ENCODE measurements around the gene MTPN. TPM values are rescaled to one million over a fixed set of nuclear protein-coding genes. Genes with fewer than 3 reads are reported as not detected.

The MTPN gene
- total RNA-seq: 76.2 TPM

GRCh38 chr7:135977007-135977741 is at the start of gene MTPN:
MTPN (minus strand) TSS chr7:135977359; CDS start chr7:135977100, 259 bp downstream.
- peak; percentile 94 for DNase-seq

- DNase-seq: no peak
Observed at GRCh38 chr7:136026209-136026608, 49.0 kb upstream of the MTPN start.

GRCh38 chr7:136023134-136023869 is 46.1 kb upstream of the MTPN start:
- DNase-seq: no peak

DNA sequence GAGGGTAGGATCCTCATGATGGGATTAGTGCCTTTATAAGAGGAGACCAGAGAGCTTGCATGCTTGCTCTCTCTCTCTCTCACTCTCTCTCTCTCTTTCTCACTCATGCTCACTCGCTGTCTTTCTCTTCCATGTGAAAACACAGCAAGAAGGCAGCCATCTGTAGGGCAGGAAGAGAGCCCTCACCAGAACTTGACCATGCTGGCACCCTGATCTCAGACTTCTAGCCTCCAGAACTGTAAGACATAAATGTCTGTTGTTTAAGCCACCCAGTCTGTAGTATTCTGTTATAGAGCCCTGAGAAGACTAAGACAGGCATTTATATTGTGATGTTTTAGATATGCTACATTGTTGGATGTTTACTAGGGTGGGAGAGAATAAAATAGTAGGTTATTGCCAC is 43.4 kb upstream of the MTPN start:
- no peak for DNase-seq

GRCh38 chr7:136018104-136018503 is 40.9 kb upstream of the MTPN start:
- no peak for DNase-seq

DNA sequence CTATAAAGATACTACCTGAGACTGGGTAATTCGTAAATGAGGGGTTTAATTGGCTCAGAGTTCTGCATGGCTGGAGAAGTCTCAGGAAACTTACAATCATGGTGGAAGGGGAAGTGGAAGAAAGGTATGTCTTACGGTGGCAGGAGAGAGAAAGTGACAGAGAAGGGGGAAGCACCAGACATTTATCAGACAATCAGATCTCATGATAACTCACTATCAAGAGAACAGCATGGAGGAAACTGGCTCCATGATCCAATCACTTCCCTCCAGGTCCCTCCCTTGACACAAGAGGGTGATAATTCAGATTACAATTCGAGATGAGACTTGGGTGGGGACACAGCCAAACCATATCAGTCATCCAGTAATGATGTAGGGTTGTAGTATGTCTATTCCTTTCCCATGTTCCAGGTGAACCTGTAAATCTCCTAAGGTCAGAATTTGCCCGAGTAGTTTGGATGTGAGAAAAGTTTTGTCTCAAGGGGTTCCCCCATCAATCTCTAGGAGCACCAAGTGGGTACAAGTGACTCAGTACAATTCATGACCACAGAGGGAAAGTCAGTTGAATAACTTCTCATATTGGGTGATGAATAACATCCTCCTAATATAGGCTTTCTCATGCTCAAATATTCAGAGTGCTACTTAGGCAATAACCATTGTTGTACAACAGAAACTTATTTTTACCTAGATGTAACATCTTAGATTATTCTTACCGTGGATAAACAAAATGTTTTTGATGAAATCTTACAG is 39.7 kb upstream of the MTPN start:
- no peak for DNase-seq

GRCh38 chr7:136015638-136016037 is 38.5 kb upstream of the MTPN start:
- no peak for DNase-seq

DNA sequence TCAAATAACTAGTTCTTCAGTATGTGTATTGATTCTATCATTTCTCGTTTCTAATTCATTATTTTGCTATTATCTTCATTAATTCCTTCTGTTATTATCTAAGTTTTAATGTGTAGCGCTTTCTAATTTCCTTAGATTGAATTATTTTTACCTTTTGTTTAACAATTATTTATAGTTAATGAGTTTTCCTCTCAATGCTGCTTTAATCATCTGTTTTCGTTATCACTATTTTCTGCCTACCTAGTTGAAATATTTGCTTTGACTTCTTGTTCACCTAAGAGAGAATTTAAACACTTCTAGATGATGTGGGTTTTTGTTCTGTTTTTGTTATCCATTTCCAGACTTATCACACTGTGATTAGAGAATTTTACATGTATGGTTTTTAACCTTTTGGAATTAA is 37.5 kb upstream of the MTPN start:
- DNase-seq: no peak

- DNase-seq: no peak
Observed at GRCh38 chr7:136012238-136012637, 35.1 kb upstream of the MTPN start.

GRCh38 chr7:136009488-136010079 is 32.4 kb upstream of the MTPN start:
- peak; percentile 8 for DNase-seq

GRCh38 chr7:136006208-136006607 is 29.0 kb upstream of the MTPN start:
- DNase-seq: no peak

DNA sequence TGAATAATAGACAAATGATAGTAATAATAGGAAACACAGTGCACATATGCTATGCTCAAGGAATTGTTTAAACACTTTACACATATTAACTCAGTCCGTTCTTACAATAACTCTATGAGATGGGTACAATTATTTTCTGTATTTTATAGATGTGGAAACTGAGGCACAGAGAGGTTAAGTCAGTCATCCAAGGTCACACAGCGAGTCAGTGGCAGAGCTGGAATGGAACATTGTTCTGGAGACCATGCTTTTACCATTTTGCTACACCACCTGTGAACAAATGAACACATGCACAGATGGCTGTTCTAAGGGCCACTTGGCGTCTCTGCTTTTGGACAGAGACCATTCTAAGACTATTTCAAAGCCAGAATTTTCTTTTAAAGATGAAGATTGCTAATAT is 26.9 kb upstream of the MTPN start:
- no peak for DNase-seq

- no peak for DNase-seq
Observed at GRCh38 chr7:136002802-136003201, 25.6 kb upstream of the MTPN start.

DNA sequence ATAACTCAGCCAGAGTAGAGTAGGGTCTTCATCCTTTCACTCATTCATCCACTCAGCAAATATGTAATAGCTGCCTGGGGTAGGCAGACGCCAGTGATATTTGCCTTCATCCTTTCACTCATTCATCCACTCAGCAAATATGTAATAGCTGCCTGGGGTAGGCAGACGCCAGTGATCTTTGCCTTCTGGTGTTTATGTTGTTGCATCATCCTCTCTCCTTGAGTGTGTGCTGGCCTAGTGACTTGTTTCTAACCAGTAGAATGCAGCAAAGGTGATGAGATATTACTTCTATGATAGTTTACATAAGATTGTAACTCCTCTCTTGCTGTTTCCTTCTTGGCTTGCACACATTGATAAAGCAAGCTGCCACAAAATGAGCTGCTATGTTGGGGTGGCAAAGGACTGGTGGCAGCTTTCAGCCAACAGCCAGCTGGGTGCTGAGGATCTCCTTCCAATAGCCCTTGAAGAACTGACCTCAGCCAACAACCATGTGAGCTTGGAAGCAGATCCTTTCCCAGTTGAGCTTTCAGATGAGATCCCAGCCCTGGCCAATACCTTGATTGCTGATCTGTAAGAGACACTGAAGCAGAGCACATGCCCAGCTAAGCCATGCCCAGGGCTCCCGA is 23.2 kb upstream of the MTPN start:
- no peak for DNase-seq

DNA sequence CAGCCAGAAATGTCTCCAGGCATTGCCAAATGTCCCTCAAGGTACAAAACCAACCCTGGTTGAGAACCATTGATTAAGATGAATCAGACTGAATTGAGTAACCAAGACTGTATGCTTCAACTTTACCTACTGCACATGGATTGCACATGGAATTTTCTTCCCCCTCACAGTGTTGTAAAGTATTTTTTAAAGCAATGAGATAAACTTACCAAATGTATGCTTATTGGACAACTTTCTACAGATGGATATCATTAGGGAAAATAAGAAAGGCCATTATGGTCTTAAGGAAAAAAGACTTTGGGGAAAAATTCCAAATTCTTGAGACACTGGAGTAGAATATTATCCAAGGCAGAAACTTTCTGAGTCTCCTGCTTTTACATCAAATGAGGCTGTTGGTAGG is 20.9 kb upstream of the MTPN start:
- peak; percentile 24 for DNase-seq

DNA sequence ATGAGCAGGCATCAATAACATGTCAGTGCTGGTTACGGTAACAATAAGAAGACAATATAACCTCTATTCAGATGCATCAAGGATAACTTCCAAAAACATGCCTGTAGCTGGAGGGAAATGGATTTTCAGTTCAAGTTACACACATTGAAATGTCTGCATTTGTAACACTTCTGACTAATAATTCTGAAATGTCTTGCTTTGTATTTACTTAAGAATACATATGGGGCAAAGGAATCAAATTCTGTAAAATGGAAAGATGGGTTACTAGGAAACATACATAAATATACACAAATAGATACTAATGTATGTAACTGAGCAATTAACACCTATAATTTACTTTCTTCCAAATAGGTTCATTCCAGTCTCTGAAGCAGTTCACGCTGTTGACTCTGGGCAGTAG is 18.6 kb upstream of the MTPN start:
- DNase-seq: no peak

DNA sequence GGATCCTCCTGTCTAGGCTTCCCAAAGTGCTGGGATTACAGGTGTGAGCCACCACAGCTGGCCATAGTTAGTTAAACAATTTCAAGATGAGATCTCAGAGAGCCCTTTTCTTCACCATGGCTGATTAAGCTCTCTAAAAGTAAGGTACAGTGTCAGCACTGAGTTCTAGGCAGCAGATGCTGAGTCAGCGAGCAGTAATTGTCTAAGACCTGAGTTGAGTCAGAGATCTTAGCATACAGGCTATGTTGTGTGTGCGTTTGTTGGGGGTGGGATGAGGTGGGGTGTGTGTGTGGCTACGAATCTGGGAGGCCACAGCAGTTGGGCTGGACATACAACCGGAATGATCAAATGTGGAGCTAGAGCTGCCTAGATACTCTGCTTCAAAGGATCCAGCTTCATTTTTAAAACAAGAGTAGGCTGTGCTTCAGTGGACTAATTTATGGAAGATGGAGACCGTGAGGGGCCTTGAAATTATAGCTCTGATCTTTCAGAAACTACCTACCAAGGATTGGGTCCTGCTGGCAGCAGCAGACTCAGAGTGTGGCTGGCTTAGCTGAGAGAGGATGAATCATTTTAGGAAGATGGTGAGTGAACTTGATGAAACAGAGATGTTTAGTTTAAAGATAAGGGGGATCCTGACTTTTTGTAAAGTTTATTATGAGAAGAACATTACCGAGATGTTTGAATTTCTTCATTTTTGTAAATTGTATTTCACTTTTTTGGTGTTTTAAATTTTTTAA is 17.5 kb upstream of the MTPN start:
- DNase-seq: no peak

DNA sequence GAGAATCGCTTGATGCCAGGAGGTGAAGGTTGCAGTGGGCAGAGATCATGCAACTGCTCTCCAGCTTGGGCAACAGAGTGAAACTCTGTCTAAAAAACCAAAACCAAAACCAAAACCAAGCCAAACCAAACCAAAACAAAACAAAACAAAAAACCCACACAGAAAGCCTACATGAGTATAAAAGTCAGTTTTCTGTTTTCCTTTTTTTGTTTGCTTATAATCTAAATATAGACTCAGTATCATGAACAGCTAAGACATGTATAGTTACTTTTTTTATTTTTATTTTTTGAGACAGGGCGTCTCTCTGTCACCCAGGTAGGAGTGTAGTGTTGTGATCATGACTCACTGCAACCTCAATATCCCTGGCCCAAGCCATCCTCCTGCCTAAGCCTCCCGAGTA is 16.8 kb upstream of the MTPN start:
- no peak for DNase-seq

DNA sequence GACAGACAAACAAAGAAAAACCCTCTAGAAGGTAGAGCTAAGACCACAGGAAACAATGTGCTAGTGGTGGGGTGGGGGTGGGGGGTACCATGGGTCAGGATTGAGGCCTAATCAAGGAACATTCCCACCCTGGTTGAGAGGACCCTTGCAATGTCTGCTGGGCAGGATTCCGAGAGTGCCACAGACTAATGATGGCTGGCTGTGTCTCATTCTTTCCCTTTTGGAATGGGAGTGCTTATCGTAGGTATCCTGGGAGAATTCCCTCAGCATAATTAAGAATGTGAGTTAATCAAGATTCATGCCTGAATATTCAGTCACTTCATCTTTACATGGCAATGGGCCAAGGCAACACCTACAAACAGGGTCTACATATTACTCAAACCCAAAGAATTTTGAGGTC is 14.7 kb upstream of the MTPN start:
- DNase-seq: no peak

GRCh38 chr7:135991322-135991721 is 14.2 kb upstream of the MTPN start:
- no peak for DNase-seq

DNA sequence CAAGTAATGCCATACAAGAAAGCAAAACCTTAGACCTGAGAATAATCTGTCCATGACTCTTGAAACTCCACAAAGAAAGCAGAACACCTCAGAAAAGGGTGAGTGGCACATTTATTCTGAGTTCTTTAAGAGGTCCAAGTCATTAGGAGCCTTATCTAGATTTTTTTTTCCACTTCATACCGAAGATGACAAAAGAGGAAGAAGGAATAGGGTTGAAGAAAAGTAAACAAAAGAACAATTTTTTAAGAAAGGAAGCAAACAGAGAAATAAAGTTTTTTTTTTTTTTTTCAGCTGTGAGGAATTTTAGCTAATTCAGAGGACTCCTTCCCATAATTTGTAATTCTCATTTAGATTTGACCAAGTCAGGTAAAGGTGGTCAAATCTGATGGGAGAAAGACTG is 13.1 kb upstream of the MTPN start:
- no peak for DNase-seq
